ENCODE measurements around the gene RBP3.

The RBP3 gene

GRCh38 chr10:47316131-47316530 is 32.0 kb upstream of the RBP3 start:
- in situ Hi-C loops (cut with HindIII; ENCODE audit: low sequenced_read_pairs): loop anchor here (25.0 kb wide), 1 partner anchor 279 kb away; no protein-coding TSS in a partner anchor

- in situ Hi-C loops (cut with HindIII; ENCODE audit: low sequenced_read_pairs): loop anchor here (25.0 kb wide), 1 partner anchor 280 kb away; no protein-coding TSS in a partner anchor
These were observed 30.9 kb upstream of the RBP3 start for GRCh38 chr10:47317251-47317650.

GRCh38 chr10:47318706-47319105 is 29.5 kb upstream of the RBP3 start:
- in situ Hi-C loops (cut with HindIII; ENCODE audit: low sequenced_read_pairs): loop anchor here (25.0 kb wide), 1 partner anchor 281 kb away; no protein-coding TSS in a partner anchor

- in situ Hi-C loops (cut with HindIII; ENCODE audit: low sequenced_read_pairs): loop anchor here (25.0 kb wide), 1 partner anchor 282 kb away; no protein-coding TSS in a partner anchor
These were observed 28.4 kb upstream of the RBP3 start for GRCh38 chr10:47319784-47320183.

DNA sequence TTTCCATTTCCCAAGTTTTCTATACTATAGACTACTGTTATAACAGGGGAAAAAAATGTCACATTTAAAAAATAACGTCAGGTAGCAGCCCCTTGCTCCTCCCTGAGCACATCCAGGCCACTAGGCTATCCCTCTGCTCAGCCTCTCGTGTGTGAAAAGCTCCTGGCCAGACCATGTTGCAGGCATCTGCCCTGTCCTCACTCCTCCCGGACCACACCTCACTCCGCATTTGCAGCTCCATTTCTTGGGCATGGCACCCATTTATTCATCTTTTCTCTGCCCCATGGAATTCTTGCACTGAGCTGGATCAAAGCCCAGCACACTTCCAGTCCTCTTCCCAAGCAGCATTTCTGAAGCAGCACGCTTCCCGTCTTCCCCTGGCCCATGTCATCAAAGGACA is 27.4 kb upstream of the RBP3 start:
- in situ Hi-C loops (cut with HindIII; ENCODE audit: low sequenced_read_pairs): loop anchor here (25.0 kb wide), 1 partner anchor 284 kb away; no protein-coding TSS in a partner anchor

DNA sequence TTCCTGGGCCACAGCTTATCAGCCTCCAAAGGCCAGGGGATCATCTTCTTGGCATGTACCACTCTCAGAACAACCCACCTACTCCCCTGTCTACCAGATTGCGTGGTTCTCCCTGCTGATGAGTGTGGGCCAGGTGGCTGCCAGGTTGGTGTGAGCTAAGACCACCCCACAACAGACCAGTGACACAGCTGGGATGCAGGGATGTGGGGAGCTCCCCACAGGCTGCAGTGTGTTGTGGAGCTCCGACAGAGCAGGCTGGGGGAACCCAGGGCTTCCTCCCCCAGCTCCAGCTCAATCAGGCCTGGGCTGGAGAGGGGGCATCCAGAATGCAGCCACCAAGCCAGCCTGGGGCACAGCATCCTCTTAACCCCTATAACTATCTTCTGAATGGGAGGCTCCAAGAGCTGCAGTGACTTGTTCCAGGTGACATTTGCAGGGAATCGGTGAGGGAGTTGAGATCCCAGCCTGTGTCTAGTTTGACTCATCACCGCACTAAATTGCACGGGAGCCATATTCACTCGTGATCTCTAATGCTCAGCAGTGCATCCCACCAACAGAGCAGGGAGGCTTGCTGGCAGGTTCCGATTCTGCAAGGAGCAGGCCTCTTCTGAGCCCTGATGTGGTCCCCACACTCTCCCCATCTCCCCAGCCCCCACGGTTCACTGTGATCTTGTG is 26.5 kb upstream of the RBP3 start:
- in situ Hi-C loops (cut with HindIII; ENCODE audit: low sequenced_read_pairs): loop anchor here (25.0 kb wide), 1 partner anchor 284 kb away; no protein-coding TSS in a partner anchor

DNA sequence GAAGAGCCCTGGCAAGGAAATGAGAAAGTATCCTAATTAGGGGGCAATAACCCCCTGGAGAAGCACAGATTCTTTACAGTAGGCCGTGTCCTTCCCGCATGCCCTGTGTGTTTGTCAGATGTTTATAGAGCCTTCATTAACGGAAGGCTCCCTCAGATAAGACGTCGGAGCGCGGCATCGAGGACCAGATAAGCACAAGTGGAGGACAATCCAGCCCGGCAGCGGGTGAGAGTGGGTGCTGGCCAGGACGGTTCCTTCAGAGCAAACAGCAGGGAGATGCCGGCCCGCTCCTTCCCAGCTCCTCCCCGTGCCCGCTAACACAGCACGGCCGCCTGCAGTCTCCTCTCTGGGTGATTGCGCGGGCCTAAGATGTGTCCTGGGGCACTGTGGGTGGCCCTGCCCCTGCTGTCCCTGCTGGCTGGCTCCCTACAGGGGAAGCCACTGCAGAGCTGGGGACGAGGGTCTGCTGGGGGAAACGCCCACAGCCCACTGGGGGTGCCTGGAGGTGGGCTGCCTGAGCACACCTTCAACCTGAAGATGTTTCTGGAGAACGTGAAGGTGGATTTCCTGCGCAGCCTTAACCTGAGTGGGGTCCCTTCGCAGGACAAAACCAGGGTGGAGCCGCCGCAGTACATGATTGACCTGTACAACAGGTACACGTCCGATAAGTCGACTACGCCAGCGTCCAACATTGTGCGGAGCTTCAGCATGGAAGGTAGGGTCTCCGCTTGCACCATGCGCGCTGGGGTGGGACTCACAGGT is 25.7 kb upstream of the RBP3 start, which contains the start of gene GDF2:
Gene GDF2 (plus strand): TSS at position 155 of the 762 bp plus-strand sequence. CDS start 215 bp downstream, at position 370.
- in situ Hi-C loops (cut with HindIII; ENCODE audit: low sequenced_read_pairs): loop anchor here (25.0 kb wide), 1 partner anchor 285 kb away; no protein-coding TSS in a partner anchor

DNA sequence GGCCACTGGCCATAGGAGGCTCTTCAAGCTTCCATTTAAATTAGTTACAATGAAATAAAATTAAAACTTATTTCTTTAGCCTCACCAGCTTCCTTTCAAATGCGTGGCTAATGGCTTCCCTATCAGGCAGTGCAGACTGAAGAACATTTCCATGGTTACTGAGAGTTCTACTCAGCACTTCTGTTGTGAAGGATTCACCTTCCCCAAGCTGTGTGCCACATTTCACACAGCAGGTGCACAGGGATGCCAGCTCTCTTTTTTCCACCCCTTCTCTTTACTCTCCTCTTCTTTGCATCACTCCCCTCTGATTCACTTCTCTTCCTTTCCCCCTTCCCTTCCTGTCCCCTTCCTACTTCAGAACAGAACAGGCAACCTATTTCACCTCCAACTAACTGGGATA is 25.1 kb upstream of the RBP3 start:
- in situ Hi-C loops (cut with HindIII; ENCODE audit: low sequenced_read_pairs): loop anchor here (25.0 kb wide), 1 partner anchor 286 kb away; no protein-coding TSS in a partner anchor

DNA sequence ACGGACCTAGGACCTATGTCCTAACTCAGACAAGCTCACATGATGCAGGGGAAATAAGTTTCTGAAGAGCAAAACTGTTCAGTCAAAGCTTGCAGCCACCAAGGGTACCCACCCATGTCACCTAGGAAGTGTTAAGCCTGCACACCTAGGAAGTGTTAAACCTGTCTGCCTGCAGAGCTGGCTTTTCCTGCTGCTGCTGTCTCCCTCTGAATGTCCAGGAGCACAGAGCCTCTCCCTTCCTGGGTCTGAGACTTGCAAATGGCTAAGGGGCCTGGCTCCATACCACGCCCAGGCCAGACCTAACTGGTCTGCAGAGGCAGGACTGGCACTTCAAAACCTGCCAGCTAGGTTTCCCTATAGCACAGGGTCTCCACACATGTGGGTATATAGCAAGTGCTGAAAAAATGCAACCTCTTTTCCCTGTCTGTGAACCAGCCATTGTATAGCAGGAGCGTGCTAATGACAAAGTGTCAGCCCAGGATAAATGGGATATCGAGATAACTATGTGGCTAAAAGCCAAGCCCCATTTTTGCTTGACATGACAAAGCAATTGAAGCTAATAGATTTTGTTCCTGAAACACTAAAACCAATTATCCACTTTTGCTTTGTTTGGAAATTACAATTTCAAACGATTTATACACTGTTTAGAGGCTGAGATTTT is 24.4 kb upstream of the RBP3 start:
- in situ Hi-C loops (cut with HindIII; ENCODE audit: low sequenced_read_pairs): loop anchor here (25.0 kb wide), 1 partner anchor 286 kb away; no protein-coding TSS in a partner anchor

GRCh38 chr10:47325303-47326291 is 22.6 kb upstream of the RBP3 start:
- in situ Hi-C loops (cut with HindIII; ENCODE audit: low sequenced_read_pairs): no loop called here

DNA sequence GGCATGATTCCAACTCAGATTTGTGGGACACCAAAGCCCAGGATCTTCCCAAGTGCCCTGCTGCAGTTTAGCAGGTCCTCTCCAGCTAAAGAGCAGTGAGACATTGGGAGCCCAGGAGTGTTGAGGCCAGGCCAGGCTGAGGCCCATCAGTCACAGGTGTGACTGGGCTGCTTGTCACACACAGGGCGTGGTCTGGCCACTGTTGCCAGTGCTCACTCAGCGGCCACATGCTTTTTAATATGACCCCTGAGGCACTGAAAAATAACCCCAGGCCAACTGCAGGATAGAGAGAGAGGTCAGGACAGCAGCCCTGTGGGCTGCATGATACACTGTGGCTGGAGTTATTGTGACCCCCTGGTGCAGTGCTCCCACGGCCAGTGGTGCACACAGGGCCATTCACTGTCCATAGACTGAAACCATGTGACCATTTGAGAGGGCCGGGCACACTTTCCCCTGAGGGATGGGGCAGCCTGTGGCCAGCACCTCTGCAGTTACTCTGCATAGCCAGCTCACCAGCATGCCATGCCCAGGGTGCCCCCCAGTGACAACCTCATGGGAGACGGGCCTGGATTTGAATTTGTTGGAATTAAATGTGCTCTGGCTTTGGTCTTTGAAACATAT is 21.7 kb upstream of the RBP3 start:
- in situ Hi-C loops (cut with HindIII; ENCODE audit: low sequenced_read_pairs): no loop called here

GRCh38 chr10:47326927-47327330 is 21.2 kb upstream of the RBP3 start:
- in situ Hi-C loops (cut with HindIII; ENCODE audit: low sequenced_read_pairs): no loop called here

DNA sequence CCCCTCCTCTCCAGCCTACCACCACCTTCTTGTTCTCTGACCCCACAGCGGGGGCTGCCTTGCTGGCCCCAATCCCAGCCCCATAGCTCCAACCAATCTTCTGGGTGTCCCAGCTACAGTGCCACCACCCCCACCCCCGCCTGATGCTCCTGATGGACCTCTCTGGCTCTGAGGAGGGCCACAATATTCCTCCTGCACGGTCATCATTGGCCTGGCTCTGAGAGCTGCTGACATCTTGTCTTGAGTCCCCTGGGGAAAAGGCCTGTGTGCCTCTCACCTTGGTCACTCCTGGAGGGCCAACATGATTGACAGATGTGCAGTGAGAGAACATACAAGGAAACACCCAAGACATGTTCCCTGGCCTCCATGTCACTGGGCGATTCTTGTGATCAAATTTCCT is 18.3 kb upstream of the RBP3 start:
- in situ Hi-C loops (cut with HindIII; ENCODE audit: low sequenced_read_pairs): no loop called here

- in situ Hi-C loops (cut with HindIII; ENCODE audit: low sequenced_read_pairs): no loop called here
These were observed 17.8 kb upstream of the RBP3 start for GRCh38 chr10:47330366-47330765.

- in situ Hi-C loops (cut with HindIII; ENCODE audit: low sequenced_read_pairs): no loop called here
These were observed 17.4 kb upstream of the RBP3 start for GRCh38 chr10:47330804-47331203.

DNA sequence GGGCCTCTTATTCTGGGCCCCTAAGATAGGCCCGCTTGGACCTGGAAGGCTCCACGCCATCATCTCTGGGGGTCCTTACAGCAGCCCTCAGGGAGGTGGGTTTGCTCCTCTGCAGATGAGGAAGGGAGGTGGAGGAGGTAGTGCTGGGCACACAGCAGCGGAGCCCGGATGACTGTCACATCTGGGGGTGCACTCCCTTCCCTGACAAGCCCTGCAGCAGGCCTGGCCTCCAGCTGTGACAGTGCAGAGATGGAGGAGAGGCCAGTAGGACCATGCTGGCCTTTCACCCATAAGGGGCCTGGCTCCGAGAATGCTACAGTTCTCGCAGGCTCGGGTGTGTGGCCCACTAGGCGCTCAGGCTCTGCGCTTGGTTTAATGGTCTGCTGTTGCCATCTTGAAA is 16.7 kb upstream of the RBP3 start:
- in situ Hi-C loops (cut with HindIII; ENCODE audit: low sequenced_read_pairs): no loop called here

- in situ Hi-C loops (cut with HindIII; ENCODE audit: low sequenced_read_pairs): no loop called here
These were observed 16.2 kb upstream of the RBP3 start for GRCh38 chr10:47331954-47332353.

DNA sequence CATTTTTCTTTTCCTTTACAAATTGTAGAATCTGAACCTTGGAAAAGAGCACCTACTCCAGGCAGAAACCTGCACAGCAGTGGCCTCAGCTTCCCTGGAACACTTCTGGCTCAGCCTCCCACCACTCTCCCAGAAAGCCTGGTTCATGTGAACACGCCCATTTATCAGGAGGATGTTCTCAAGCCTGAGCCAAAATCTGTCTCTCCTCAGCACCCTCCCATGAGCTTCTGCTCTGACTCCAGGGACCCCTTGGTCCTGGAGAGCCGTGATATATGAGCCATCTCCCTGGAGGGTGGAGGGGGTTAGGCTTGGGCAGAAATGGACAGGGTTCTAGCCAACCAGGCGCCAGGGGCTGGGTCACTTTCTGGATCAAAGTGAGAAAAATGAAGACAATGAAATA is 15.8 kb upstream of the RBP3 start:
- in situ Hi-C loops (cut with HindIII; ENCODE audit: low sequenced_read_pairs): no loop called here

DNA sequence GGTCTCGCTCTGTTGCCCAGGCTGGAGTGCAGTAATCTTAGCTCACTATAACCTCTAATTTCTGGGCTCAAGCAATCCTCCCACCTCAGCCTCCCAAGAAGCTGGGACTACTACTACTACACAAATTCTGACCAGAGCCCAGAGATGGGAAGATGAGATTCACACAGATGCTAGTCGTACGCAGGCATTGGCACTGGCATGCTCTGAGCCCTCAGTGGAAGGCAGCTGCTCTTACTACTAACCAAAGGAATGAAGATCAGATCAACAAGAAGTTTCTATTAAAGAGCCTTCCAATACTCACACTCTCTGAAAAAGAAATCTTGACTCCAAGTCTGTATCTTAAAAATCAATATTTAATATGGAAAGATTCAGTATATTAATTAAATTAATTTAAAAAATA is 15.2 kb upstream of the RBP3 start:
- in situ Hi-C loops (cut with HindIII; ENCODE audit: low sequenced_read_pairs): no loop called here

GRCh38 chr10:47333532-47333931 is 14.6 kb upstream of the RBP3 start:
- in situ Hi-C loops (cut with HindIII; ENCODE audit: low sequenced_read_pairs): no loop called here

Data from DLD1 (cell line).